HepG2 (cell line): Measurements from ENCODE around the gene IZUMO4.

Experiments
- ARHGAP35 ChIP-seq: sonication (generic); formaldehyde crosslinking; IDR thresholded peaks from 2 replicates; pipeline ENCODE4 v1.9.0; 2022; ENCODE audit warnings: mild to moderate bottlenecking, inconsistent platforms, moderate library complexity, missing genetic modification reagents, borderline replicate concordance
- CTCF ChIP-seq: sonication (generic); formaldehyde crosslinking; IDR thresholded peaks from 2 replicates; pipeline ENCODE4 v1.5.0; 2020; ENCODE audit warnings: mild to moderate bottlenecking, missing genetic modification reagents, moderate library complexity
- HDAC2 ChIP-seq: sonication (generic); formaldehyde crosslinking; IDR thresholded peaks from 2 replicates; pipeline ENCODE4 v1.4.0; 2020; ENCODE audit warnings: missing genetic modification reagents
- NFE2L2 ChIP-seq: fragments of 150-350 bp; IDR thresholded peaks from 2 replicates; pipeline ENCODE4 v1.6.1; 2014; ENCODE audit warnings: low read length
- NFIC ChIP-seq: IDR thresholded peaks from 2 replicates; pipeline ENCODE4 v1.6.1; 2012; ENCODE audit warnings: mild to moderate bottlenecking, low read length, inconsistent platforms
- NFYB ChIP-seq: sonication (generic); formaldehyde crosslinking; IDR thresholded peaks from 2 replicates; pipeline ENCODE4 v1.4.0; 2020; ENCODE audit warnings: missing genetic modification reagents
- POLR2AphosphoS5 ChIP-seq: IDR thresholded peaks from 2 replicates; pipeline ENCODE4 v1.6.1; 2012; ENCODE audit warnings: low read depth, low read length
- SIN3A ChIP-seq: IDR thresholded peaks from 2 replicates; pipeline ENCODE4 v1.6.1; 2011; ENCODE audit warnings: low read depth, mild to moderate bottlenecking, control low read depth, low read length, borderline replicate concordance
- ZNF558 ChIP-seq: sonication (generic); formaldehyde crosslinking; IDR thresholded peaks from 2 replicates; pipeline ENCODE4 v1.9.0; 2022; ENCODE audit warnings: mild to moderate bottlenecking, missing genetic modification reagents, borderline replicate concordance

GRCh38 chr19:2136796-2137195, 40.1 kb downstream of the IZUMO4 start:
- TF ChIP-seq ARHGAP35 (CRISPR knock-in tag) (no peak), HDAC2 (CRISPR knock-in tag) (no peak), POLR2AphosphoS5 (no peak), CTCF (CRISPR knock-in tag) (no peak), NFIC (no peak), NFYB (CRISPR knock-in tag) (no peak), ZNF558 (CRISPR knock-in tag) (no peak), NFE2L2 (no peak), SIN3A (no peak)
